Memory B cell (primary cell): ENCODE measurements around the gene CORO2B.

ENCODE experiments used
- ATAC-seq: fragments of 150-1000 bp; cut with Tn5 transposase; 2 replicates; pipeline ENCODE4 v1.10.0; 2021; ENCODE audit warnings: low read depth, mild to moderate bottlenecking, moderate library complexity
- DNase-seq, 2 donors: peaks; one replicate each; pipeline ENCODE4 v3.0.0; 2022; ENCODE audit warnings: low spot score in 2 of 2
- H3K27ac Mint-ChIP-seq: one replicate; pipeline ENCODE4 v1.8.0; 2022; ENCODE audit warnings: mild to moderate bottlenecking, moderate library complexity, mixed read lengths
- H3K27me3 Mint-ChIP-seq: one replicate; pipeline ENCODE4 v1.8.0; 2022; ENCODE audit warnings: mixed read lengths
- H3K36me3 Mint-ChIP-seq: one replicate; pipeline ENCODE4 v1.8.0; 2022; ENCODE audit warnings: mild to moderate bottlenecking, mixed read lengths
- H3K4me1 Mint-ChIP-seq: one replicate; pipeline ENCODE4 v1.8.0; 2022; ENCODE audit warnings: mixed read lengths
- H3K4me3 Mint-ChIP-seq: one replicate; pipeline ENCODE4 v1.8.0; 2022; ENCODE audit warnings: mild to moderate bottlenecking, moderate library complexity, mixed read lengths
- H3K9me3 Mint-ChIP-seq: one replicate; pipeline ENCODE4 v1.8.0; 2022; ENCODE audit warnings: mixed read lengths

CORO2B gene

GRCh38 chr15:68586274-68586961 lies 7.6 kb downstream of the CORO2B start:
- no peaks in the 10 kb centered on the region for H3K36me3 Mint-ChIP-seq
- DNase-seq = no peak
- no peaks in the 10 kb centered on the region for H3K9me3 Mint-ChIP-seq
- no peak overlapping the region for H3K27ac Mint-ChIP-seq
- peaks cover 6% of the 10 kb centered on the region for H3K27me3 Mint-ChIP-seq
- H3K4me3 Mint-ChIP-seq = no peak overlapping the region
- H3K4me1 Mint-ChIP-seq = peaks cover 5% of the 10 kb centered on the region
- no peak for ATAC-seq

DNA sequence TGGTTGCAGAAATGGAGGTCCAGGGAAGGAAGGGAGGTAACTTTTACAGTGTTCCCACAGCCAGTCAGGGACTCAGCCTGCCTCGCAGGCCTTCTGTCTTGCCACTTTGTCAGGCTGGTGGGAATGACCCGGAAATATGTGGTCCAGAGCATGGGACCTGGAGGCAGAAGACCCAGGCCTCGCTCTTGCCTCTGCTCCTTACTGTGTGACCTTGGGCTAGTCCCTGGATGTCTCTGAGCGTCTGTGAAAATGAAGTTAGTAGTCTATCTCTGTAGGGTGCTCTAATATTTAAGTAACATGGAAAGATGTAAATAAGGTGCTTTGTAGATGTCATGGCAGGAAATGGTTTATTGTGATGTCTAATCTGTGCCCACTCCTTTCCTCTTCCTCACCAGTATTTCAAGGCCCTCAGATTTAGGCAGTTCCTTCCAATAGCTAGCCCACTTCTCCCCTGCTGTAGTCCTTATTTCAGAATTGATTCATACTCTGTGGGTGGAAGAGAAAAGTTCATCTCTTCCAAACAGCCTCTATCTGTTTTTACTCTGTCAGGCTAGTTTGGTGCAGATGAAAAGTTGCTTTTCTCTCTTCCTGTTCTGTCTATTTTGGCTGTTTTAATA lies 9.1 kb downstream of the CORO2B start:
- Mint-ChIP-seq H3K4me1 (peaks cover 5% of the 10 kb centered on the region), H3K27ac (peak overlapping the region; percentile 26), H3K4me3 (no peak overlapping the region), H3K27me3 (peaks cover 10% of the 10 kb centered on the region), H3K36me3 (no peaks in the 10 kb centered on the region), H3K9me3 (no peaks in the 10 kb centered on the region)
- ATAC-seq = no peak
- DNase-seq = no peak

DNA sequence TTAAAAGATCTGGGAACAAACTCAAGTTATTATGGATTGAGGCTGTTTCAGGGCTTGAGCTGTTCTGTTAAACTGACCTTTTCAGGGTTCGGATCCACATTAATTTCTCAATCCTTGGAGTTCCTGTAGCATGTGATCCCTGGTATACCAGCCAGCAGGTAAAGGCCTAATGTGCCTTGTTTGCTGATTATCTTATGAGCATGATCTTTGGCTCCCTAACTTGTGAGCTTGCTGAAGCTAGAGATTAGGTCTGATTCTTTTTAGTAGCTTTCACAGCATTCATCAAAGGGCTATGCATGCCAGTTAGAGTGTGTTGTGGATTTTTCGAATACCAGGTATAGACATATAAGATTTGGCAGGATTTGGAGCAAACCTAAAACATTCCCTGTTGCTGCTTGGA lies 10.3 kb downstream of the CORO2B start:
- Mint-ChIP-seq H3K27me3 (peaks cover 14% of the 10 kb centered on the region), H3K36me3 (no peaks in the 10 kb centered on the region), H3K9me3 (no peaks in the 10 kb centered on the region), H3K27ac (no peak overlapping the region), H3K4me3 (no peak overlapping the region), H3K4me1 (peaks cover 9% of the 10 kb centered on the region)
- no peak for DNase-seq
- ATAC-seq = no peak

GRCh38 chr15:68589783-68590710 lies 11.3 kb downstream of the CORO2B start:
- Mint-ChIP-seq H3K27me3 (peaks cover 14% of the 10 kb centered on the region), H3K4me3 (no peak overlapping the region), H3K9me3 (no peaks in the 10 kb centered on the region), H3K27ac (no peak overlapping the region), H3K4me1 (peaks cover 9% of the 10 kb centered on the region), H3K36me3 (no peaks in the 10 kb centered on the region)
- ATAC-seq = no peak
- DNase-seq = no peak

DNA sequence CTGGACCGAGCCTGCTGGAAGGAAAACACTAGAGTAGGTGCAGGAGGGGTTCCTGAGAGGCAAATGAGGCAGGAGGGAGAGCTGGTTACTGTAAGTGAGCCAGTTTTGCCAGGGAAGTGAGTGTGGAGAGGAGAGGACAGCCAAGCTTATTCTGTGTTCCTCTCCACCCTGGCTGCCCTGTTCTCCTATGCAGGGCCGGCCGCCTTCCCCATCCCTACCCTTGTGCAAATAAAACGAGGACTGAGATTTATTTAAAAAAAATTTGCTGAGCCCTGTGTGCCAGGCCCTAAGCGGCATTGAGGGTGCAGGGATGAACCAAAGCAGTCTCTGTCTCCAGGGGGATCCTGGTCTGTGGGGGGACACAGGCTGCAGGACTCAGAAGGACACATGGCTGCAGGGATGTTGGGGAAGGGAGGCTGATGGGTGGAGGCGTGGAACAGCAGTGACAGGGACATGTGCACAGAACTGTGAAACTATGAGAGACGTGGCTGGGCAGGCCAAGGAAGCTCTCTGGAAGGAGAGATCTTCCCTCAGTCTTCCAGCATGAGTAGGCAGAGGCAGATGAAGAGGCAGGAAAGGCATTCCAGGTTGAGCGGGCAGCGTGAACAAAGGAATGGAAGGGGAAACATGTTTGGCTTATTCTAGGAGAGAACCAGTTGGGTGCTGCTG lies 12.1 kb downstream of the CORO2B start:
- Mint-ChIP-seq H3K27ac (no peak overlapping the region), H3K4me3 (no peak overlapping the region), H3K4me1 (peaks cover 9% of the 10 kb centered on the region), H3K27me3 (peaks cover 14% of the 10 kb centered on the region), H3K36me3 (no peaks in the 10 kb centered on the region), H3K9me3 (no peaks in the 10 kb centered on the region)
- ATAC-seq (no peak), DNase-seq (no peak)

GRCh38 chr15:68592054-68592453 lies 13.3 kb downstream of the CORO2B start:
- Mint-ChIP-seq H3K4me1 (peaks cover 9% of the 10 kb centered on the region), H3K9me3 (no peaks in the 10 kb centered on the region), H3K4me3 (no peak overlapping the region), H3K27ac (no peak overlapping the region), H3K36me3 (no peaks in the 10 kb centered on the region), H3K27me3 (peaks cover 18% of the 10 kb centered on the region)
- ATAC-seq (no peak), DNase-seq (no peak)

- ATAC-seq = no peak
- peaks cover 9% of the 10 kb centered on the region for H3K4me1 Mint-ChIP-seq
- no peaks in the 10 kb centered on the region for H3K36me3 Mint-ChIP-seq
- H3K9me3 Mint-ChIP-seq = no peaks in the 10 kb centered on the region
- no peak overlapping the region for H3K27ac Mint-ChIP-seq
- H3K27me3 Mint-ChIP-seq = peaks cover 18% of the 10 kb centered on the region
- H3K4me3 Mint-ChIP-seq = no peak overlapping the region
- DNase-seq = no peak
Observed at GRCh38 chr15:68592544-68592943, 13.8 kb downstream of the CORO2B start.

GRCh38 chr15:68593341-68593740 lies 14.5 kb downstream of the CORO2B start:
- no peaks in the 10 kb centered on the region for H3K36me3 Mint-ChIP-seq
- peaks cover 19% of the 10 kb centered on the region for H3K27me3 Mint-ChIP-seq
- ATAC-seq (no peak), DNase-seq (no peak)
- H3K27ac Mint-ChIP-seq = no peak overlapping the region
- H3K4me3 Mint-ChIP-seq = no peak overlapping the region
- H3K9me3 Mint-ChIP-seq = no peaks in the 10 kb centered on the region
- H3K4me1 Mint-ChIP-seq = peaks cover 8% of the 10 kb centered on the region

GRCh38 chr15:68593828-68594532 lies 15.2 kb downstream of the CORO2B start:
- Mint-ChIP-seq H3K4me3 (no peak overlapping the region), H3K27ac (no peak overlapping the region), H3K27me3 (peaks cover 19% of the 10 kb centered on the region), H3K36me3 (no peaks in the 10 kb centered on the region), H3K4me1 (peaks cover 8% of the 10 kb centered on the region), H3K9me3 (no peaks in the 10 kb centered on the region)
- ATAC-seq (peak; percentile 49), DNase-seq (no peak)

- ATAC-seq (no peak), DNase-seq (no peak)
- no peak overlapping the region for H3K4me3 Mint-ChIP-seq
- peaks cover 10% of the 10 kb centered on the region for H3K4me1 Mint-ChIP-seq
- no peak overlapping the region for H3K27ac Mint-ChIP-seq
- peaks cover 19% of the 10 kb centered on the region for H3K27me3 Mint-ChIP-seq
- H3K36me3 Mint-ChIP-seq = no peaks in the 10 kb centered on the region
- no peaks in the 10 kb centered on the region for H3K9me3 Mint-ChIP-seq
Observed at GRCh38 chr15:68594533-68595259, 15.9 kb downstream of the CORO2B start.

GRCh38 chr15:68595260-68595564 lies 16.4 kb downstream of the CORO2B start:
- peaks cover 10% of the 10 kb centered on the region for H3K4me1 Mint-ChIP-seq
- ATAC-seq = no peak
- peaks cover 19% of the 10 kb centered on the region for H3K27me3 Mint-ChIP-seq
- no peak overlapping the region for H3K4me3 Mint-ChIP-seq
- H3K9me3 Mint-ChIP-seq = no peaks in the 10 kb centered on the region
- DNase-seq = no peak
- H3K27ac Mint-ChIP-seq = no peak overlapping the region
- H3K36me3 Mint-ChIP-seq = no peaks in the 10 kb centered on the region

- ATAC-seq = no peak
- Mint-ChIP-seq H3K27me3 (peaks cover 18% of the 10 kb centered on the region), H3K4me1 (peaks cover 10% of the 10 kb centered on the region), H3K36me3 (no peaks in the 10 kb centered on the region), H3K9me3 (no peaks in the 10 kb centered on the region), H3K27ac (no peak overlapping the region), H3K4me3 (no peak overlapping the region)
- DNase-seq = no peak
Observed at GRCh38 chr15:68595761-68596160, 17.0 kb downstream of the CORO2B start.

DNA sequence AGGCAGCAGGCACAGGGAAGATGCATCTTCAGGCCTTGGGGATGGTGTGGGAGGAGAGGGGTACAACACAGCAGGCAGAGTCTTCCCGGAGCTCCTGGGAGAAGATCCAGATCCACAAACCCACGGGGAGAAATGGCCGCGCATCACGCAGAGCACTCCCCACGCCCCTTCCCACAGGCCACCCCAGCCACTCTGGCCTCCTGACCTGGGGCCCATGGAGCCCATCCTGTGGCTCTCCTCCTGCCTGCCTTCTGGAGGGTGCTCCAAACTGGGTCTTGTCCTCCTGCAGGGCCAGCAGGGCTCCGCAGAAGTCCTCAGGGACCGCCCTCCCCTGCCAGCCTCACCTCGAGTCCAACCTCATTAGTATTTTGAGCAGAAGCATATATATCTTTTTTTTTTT lies 17.9 kb downstream of the CORO2B start:
- H3K4me3 Mint-ChIP-seq = no peak overlapping the region
- no peak overlapping the region for H3K27ac Mint-ChIP-seq
- no peaks in the 10 kb centered on the region for H3K36me3 Mint-ChIP-seq
- H3K27me3 Mint-ChIP-seq = peaks cover 17% of the 10 kb centered on the region
- peaks cover 10% of the 10 kb centered on the region for H3K4me1 Mint-ChIP-seq
- no peak for DNase-seq
- no peaks in the 10 kb centered on the region for H3K9me3 Mint-ChIP-seq
- ATAC-seq = no peak
